ENCODE data around the gene GRM8. TPM values are rescaled to one million over a fixed set of nuclear protein-coding genes. Genes with fewer than 3 reads are reported as not detected.

GRM8 gene
- total and polyA plus RNA-seq, 7 donors = 0.08 TPM; not detected in 6

DNA sequence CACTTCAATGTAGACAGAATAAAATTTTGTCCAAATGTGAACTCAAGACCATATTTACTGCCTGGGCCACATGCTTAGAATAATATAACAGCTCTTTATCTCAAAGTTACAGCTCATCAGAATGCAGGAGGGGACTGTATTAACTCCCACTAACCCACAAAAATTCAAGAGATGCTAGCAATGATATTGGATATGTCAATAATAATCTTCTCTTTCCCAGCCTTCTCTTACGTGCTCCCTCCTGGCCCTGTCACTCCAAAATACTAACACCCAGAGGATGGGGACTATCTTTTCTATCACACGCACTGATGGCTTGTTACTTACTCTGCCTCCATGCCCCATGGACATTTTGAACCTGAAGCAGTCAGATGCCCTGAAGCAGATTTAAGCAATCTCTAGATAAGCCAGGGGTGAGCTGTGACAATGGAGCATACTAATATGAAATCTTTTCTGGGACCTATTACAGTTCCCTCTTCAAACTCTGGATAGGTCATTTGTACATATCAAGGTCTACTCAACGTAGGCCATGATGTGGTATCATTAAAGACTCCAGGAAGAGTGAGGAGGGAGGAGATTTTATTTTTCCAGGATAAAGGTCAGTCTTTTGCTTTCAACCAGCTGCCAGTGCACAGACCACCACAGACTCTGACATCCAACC is 803.0 kb downstream of the GRM8 start:
- intact Hi-C loops (cut with DNase I) = no loop called here
- no peak overlapping the region for H3K27ac ChIP-seq
- ATAC-seq = no peak
- no peak for TF ChIP-seq CTCF (IDR thresholded peaks at IDR 0.05)
- H3K27me3 ChIP-seq (ENCODE audit: insufficient read depth in 3 of 3, low read length in 2 of 3) = no peaks in the 10 kb centered on the region
- 47 to 59% (median 58%) methylated on average over 3 of the region's 3 CpGs for WGBS, 3 donors
- DNase-seq = no peak
- H3K4me3 ChIP-seq = no peak overlapping the region
- H3K4me1 ChIP-seq = no peaks in the 10 kb centered on the region
- H3K9me3 ChIP-seq = no peaks in the 10 kb centered on the region
- H3K36me3 ChIP-seq (ENCODE audit: insufficient read depth in 1 of 2, low read depth in 1 of 2) = no peaks in the 10 kb centered on the region

GRCh38 chr7:126447984-126448383 is 804.8 kb downstream of the GRM8 start:
- 63 to 71% (median 69%) methylated on average over 2 of the region's 2 CpGs for WGBS, 3 donors
- TF ChIP-seq CTCF (IDR thresholded peaks at IDR 0.05) = no peak
- Histone ChIP-seq H3K4me1 (no peaks in the 10 kb centered on the region), H3K9me3 (no peaks in the 10 kb centered on the region), H3K27me3 (ENCODE audit: insufficient read depth in 3 of 3, low read length in 2 of 3) (no peaks in the 10 kb centered on the region), H3K4me3 (no peak overlapping the region), H3K36me3 (ENCODE audit: insufficient read depth in 1 of 2, low read depth in 1 of 2) (no peaks in the 10 kb centered on the region), H3K27ac (no peak overlapping the region)
- intact Hi-C loops (cut with DNase I) = loop anchor here in 1 of 2 donors (2.0 kb wide), 1 partner anchor 57 kb away; no protein-coding TSS in a partner anchor
- no peak for ATAC-seq
- DNase-seq = no peak

- intact Hi-C loops (cut with DNase I) = loop anchor here in 1 of 2 donors (2.0 kb wide), 1 partner anchor 55 kb away; no protein-coding TSS in a partner anchor
- Histone ChIP-seq H3K9me3 (no peaks in the 10 kb centered on the region), H3K27me3 (ENCODE audit: insufficient read depth in 3 of 3, low read length in 2 of 3) (no peaks in the 10 kb centered on the region), H3K4me1 (no peaks in the 10 kb centered on the region), H3K4me3 (no peak overlapping the region), H3K36me3 (ENCODE audit: insufficient read depth in 1 of 2, low read depth in 1 of 2) (no peaks in the 10 kb centered on the region), H3K27ac (no peak overlapping the region)
- WGBS, 3 donors = 61 to 67% (median 63%) methylated on average over 6 of the region's 6 CpGs
- DNase-seq (no peak), ATAC-seq (no peak)
- no peak for TF ChIP-seq CTCF (IDR thresholded peaks at IDR 0.05)
Observed at GRCh38 chr7:126445991-126446390, 806.8 kb downstream of the GRM8 start.

- DNase-seq = no peak
- Histone ChIP-seq H3K4me3 (no peak overlapping the region), H3K36me3 (ENCODE audit: insufficient read depth in 1 of 2, low read depth in 1 of 2) (no peaks in the 10 kb centered on the region), H3K4me1 (no peaks in the 10 kb centered on the region), H3K27me3 (ENCODE audit: insufficient read depth in 3 of 3, low read length in 2 of 3) (no peaks in the 10 kb centered on the region), H3K9me3 (no peaks in the 10 kb centered on the region), H3K27ac (no peak overlapping the region)
- intact Hi-C loops (cut with DNase I) = no loop called here
- ATAC-seq = no peak
- WGBS, 3 donors = 97 to 98% (median 98%) methylated on average over 1 of the region's 1 CpG
- no peak for TF ChIP-seq CTCF (IDR thresholded peaks at IDR 0.05)
Observed at GRCh38 chr7:126443951-126444350, 808.8 kb downstream of the GRM8 start.

DNA sequence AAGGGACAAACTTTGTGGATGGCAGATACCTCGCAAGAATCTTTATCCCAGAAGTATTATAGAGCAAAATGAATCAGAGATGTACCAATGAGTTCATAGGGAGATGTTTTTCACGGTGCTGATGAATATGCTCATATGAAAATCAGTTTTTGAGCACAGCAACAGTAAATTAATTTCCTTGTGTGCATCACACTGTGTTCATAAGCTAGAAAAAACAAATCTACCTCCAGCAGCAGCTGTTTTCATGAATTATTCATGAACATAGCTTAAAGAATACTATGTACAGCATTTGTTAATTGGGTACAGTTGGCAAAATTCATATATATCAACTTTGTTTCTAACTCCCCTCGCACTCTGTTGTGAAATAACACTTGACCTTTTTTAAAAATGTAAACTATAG is 809.8 kb downstream of the GRM8 start:
- no peaks in the 10 kb centered on the region for H3K4me1 ChIP-seq
- no peak overlapping the region for H3K4me3 ChIP-seq
- DNase-seq (no peak), ATAC-seq (no peak)
- intact Hi-C loops (cut with DNase I) = no loop called here
- WGBS, 3 donors = 75 to 85% (median 77%) methylated on average over 3 of the region's 3 CpGs
- no peaks in the 10 kb centered on the region for H3K9me3 ChIP-seq
- H3K27ac ChIP-seq = no peak overlapping the region
- no peaks in the 10 kb centered on the region for H3K36me3 ChIP-seq (ENCODE audit: insufficient read depth in 1 of 2, low read depth in 1 of 2)
- no peak for TF ChIP-seq CTCF (IDR thresholded peaks at IDR 0.05)
- H3K27me3 ChIP-seq (ENCODE audit: insufficient read depth in 3 of 3, low read length in 2 of 3) = no peaks in the 10 kb centered on the region
